HepG2 (cell line): ENCODE data around the gene THSD8. TPM values are rescaled to one million over a fixed set of nuclear protein-coding genes. Genes with fewer than 3 reads are reported as not detected.

Source experiments
- HDAC1 ChIP-seq: sonication (generic); formaldehyde crosslinking; IDR thresholded peaks from 2 replicates; pipeline ENCODE4 v1.5.1; 2020; ENCODE audit warnings: mild to moderate bottlenecking, missing genetic modification reagents
- HIVEP1 ChIP-seq: sonication (generic); formaldehyde crosslinking; IDR thresholded peaks from 2 replicates; pipeline ENCODE4 v1.4.0; 2020; ENCODE audit warnings: mild to moderate bottlenecking, missing genetic modification reagents
- RAD51 ChIP-seq: fragments of 450-650 bp; IDR thresholded peaks from 2 replicates; pipeline ENCODE4 v1.6.1; 2016; ENCODE audit warnings: borderline replicate concordance
- RFX1 ChIP-seq: fragments of 450-650 bp; IDR thresholded peaks from 2 replicates; pipeline ENCODE4 v1.6.1; 2017
- SP1 ChIP-seq, 2 experiments: fragments of 450-650 bp in 1 of 2; sonication (generic) in 1 of 2; formaldehyde crosslinking in 1 of 2; IDR thresholded peaks; 2 replicates each; pipeline versions ENCODE4 v1.4.0 to v1.6.1; 2016 to 2020; ENCODE audit warnings: missing genetic modification reagents in 1 of 2
- SPEN ChIP-seq: sonication (generic); formaldehyde crosslinking; IDR thresholded peaks from 2 replicates; pipeline ENCODE4 v1.5.1; 2020; ENCODE audit warnings: low read depth, mild to moderate bottlenecking, missing genetic modification reagents
- XRCC5 ChIP-seq: fragments of 200-400 bp; formaldehyde crosslinking; optimal IDR thresholded peaks from 2 replicates; pipeline ENCODE3; 2017; ENCODE audit warnings: mild to moderate bottlenecking, low read length
- ZNF772 ChIP-seq: sonication (generic); formaldehyde crosslinking; IDR thresholded peaks from 2 replicates; pipeline ENCODE4 v1.5.0; 2020; ENCODE audit warnings: mild to moderate bottlenecking, missing genetic modification reagents
- polyA plus RNA-seq, 8 experiments: library from polyadenylated mRNA; depleted of rRNA in 3 of 8; stranded (reverse) in 7 of 8; unstranded in 1 of 8; fragments of >200 nt; fragmentation: Illumina TruSeq in 4 of 8; extraction: Trizol in 4 of 8; gene quantifications; 2 replicates each; pipeline versions ENCODE4 v1.2.1 to v1.2.3, GENCODE V29; 2011 to 2016; ENCODE audit warnings: low read depth in 4 of 8, missing spikeins in 1 of 8, mixed read lengths in 1 of 8; ENCODE audit not compliant: insufficient read depth in 1 of 8
- total RNA-seq, 5 experiments: library from RNA; depleted of rRNA; stranded (reverse); fragments of >200 nt; fragmentation: Illumina TruSeq; extraction: Trizol; gene quantifications; 2 replicates each; pipeline ENCODE4 v1.2.3, GENCODE V29; 2016; ENCODE audit warnings: low read depth in 1 of 5
- TF ChIP-seq, protein P1 (sequence below): sonication (generic); formaldehyde crosslinking; IDR thresholded peaks from 2 replicates; pipeline ENCODE4 v1.4.0; 2020; ENCODE audit warnings: missing genetic modification reagents
- TF ChIP-seq, protein P2 (sequence below): sonication (generic); formaldehyde crosslinking; IDR thresholded peaks from 2 replicates; pipeline ENCODE4 v1.4.0; 2020; ENCODE audit warnings: missing genetic modification reagents
- TF ChIP-seq, protein P3 (sequence below): sonication (generic); formaldehyde crosslinking; IDR thresholded peaks from 2 replicates; pipeline ENCODE4; 2020; ENCODE audit warnings: missing genetic modification reagents, mild to moderate bottlenecking, borderline replicate concordance
- TF ChIP-seq, protein P4 (sequence below): sonication (generic); formaldehyde crosslinking; IDR thresholded peaks from 2 replicates; pipeline ENCODE4 v1.5.0; 2020; ENCODE audit warnings: mild to moderate bottlenecking, missing genetic modification reagents, moderate library complexity
- TF ChIP-seq, protein P5 (sequence below): sonication (generic); formaldehyde crosslinking; IDR thresholded peaks from 2 replicates; pipeline ENCODE4 v1.5.0; 2020; ENCODE audit warnings: mild to moderate bottlenecking, missing genetic modification reagents

THSD8 gene
- total and polyA plus RNA-seq, 2 of the 13 experiments (the other 11 are each of a cell fraction or from before 2014, with no cell fraction given): 4.8 to 14.9 TPM

DNA sequence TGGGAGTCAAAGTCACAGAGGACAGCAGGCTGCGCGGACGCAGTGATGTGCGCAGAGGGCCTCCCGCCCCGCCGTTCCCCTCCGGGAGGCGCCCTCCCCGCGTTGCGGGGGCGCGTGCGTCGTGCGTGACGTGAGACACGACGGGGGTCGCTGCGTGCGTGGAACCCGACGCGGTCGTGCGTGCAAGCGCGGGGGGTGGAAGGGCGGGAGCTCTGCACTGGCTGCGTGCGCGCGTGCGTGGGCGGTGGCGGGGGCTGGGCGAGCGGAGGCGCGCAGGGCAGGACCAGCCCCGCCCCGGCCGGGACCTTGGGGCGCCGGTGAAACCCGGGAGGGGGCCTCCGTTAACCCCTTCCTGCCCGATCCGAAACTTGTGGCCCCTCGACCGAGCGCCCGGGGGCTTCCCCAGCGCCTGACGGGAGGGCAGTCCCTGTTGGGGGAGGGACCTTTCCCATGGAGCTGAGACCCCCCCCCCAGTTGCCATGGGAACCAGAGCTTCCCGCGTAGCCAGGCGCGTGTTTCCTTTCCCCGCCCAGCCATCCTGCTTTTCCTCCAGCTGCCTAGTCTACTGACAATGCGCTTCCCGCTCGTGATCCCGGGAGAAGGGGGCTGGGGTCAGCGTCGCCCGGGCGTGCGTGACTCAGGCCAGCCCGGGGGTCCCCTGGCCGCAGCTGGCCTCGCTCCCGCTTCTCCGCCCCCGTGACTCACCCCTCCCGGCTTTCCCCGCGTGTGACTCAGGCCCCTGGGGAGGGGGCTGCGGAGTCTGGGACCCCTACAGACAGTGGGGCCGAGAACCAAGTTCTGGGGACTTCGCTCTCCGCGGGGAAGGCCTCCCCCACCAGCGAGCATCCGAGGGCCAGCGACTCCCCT is 19.2 kb upstream of the THSD8 start (continued):
- TF ChIP-seq, protein P1, sequence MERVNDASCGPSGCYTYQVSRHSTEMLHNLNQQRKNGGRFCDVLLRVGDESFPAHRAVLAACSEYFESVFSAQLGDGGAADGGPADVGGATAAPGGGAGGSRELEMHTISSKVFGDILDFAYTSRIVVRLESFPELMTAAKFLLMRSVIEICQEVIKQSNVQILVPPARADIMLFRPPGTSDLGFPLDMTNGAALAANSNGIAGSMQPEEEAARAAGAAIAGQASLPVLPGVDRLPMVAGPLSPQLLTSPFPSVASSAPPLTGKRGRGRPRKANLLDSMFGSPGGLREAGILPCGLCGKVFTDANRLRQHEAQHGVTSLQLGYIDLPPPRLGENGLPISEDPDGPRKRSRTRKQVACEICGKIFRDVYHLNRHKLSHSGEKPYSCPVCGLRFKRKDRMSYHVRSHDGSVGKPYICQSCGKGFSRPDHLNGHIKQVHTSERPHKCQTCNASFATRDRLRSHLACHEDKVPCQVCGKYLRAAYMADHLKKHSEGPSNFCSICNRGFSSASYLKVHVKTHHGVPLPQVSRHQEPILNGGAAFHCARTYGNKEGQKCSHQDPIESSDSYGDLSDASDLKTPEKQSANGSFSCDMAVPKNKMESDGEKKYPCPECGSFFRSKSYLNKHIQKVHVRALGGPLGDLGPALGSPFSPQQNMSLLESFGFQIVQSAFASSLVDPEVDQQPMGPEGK (CRISPR knock-in tag): peak; percentile 92
- TF ChIP-seq HIVEP1 (CRISPR knock-in tag) (peak; percentile 57; the same call in 1 of the 2 replicates), HDAC1 (CRISPR knock-in tag) (peak; percentile 80), XRCC5 (peak; percentile 40), RFX1 (peak; percentile 68), SPEN (CRISPR knock-in tag) (peak; percentile 50; the same call in 1 of the 2 replicates), RAD51 (no peak), ZNF772 (CRISPR knock-in tag) (0 out of 2 replicates have a peak, but pooled peaks have one; percentile 48), SP1 (IDR thresholded peaks at IDR 0.05) (no peak), SP1 (CRISPR knock-in tag; IDR thresholded peaks at IDR 0.05) (peak; percentile 46)
- TF ChIP-seq, protein P2, sequence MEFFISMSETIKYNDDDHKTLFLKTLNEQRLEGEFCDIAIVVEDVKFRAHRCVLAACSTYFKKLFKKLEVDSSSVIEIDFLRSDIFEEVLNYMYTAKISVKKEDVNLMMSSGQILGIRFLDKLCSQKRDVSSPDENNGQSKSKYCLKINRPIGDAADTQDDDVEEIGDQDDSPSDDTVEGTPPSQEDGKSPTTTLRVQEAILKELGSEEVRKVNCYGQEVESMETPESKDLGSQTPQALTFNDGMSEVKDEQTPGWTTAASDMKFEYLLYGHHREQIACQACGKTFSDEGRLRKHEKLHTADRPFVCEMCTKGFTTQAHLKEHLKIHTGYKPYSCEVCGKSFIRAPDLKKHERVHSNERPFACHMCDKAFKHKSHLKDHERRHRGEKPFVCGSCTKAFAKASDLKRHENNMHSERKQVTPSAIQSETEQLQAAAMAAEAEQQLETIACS (CRISPR knock-in tag): peak; percentile 78
- TF ChIP-seq, protein P3, sequence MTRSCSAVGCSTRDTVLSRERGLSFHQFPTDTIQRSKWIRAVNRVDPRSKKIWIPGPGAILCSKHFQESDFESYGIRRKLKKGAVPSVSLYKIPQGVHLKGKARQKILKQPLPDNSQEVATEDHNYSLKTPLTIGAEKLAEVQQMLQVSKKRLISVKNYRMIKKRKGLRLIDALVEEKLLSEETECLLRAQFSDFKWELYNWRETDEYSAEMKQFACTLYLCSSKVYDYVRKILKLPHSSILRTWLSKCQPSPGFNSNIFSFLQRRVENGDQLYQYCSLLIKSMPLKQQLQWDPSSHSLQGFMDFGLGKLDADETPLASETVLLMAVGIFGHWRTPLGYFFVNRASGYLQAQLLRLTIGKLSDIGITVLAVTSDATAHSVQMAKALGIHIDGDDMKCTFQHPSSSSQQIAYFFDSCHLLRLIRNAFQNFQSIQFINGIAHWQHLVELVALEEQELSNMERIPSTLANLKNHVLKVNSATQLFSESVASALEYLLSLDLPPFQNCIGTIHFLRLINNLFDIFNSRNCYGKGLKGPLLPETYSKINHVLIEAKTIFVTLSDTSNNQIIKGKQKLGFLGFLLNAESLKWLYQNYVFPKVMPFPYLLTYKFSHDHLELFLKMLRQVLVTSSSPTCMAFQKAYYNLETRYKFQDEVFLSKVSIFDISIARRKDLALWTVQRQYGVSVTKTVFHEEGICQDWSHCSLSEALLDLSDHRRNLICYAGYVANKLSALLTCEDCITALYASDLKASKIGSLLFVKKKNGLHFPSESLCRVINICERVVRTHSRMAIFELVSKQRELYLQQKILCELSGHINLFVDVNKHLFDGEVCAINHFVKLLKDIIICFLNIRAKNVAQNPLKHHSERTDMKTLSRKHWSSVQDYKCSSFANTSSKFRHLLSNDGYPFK (CRISPR knock-in tag): no peak
- TF ChIP-seq, protein P4, sequence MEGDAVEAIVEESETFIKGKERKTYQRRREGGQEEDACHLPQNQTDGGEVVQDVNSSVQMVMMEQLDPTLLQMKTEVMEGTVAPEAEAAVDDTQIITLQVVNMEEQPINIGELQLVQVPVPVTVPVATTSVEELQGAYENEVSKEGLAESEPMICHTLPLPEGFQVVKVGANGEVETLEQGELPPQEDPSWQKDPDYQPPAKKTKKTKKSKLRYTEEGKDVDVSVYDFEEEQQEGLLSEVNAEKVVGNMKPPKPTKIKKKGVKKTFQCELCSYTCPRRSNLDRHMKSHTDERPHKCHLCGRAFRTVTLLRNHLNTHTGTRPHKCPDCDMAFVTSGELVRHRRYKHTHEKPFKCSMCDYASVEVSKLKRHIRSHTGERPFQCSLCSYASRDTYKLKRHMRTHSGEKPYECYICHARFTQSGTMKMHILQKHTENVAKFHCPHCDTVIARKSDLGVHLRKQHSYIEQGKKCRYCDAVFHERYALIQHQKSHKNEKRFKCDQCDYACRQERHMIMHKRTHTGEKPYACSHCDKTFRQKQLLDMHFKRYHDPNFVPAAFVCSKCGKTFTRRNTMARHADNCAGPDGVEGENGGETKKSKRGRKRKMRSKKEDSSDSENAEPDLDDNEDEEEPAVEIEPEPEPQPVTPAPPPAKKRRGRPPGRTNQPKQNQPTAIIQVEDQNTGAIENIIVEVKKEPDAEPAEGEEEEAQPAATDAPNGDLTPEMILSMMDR (CRISPR knock-in tag): peak; percentile 40; the same call in 1 of the 2 replicates
- TF ChIP-seq, protein P5, sequence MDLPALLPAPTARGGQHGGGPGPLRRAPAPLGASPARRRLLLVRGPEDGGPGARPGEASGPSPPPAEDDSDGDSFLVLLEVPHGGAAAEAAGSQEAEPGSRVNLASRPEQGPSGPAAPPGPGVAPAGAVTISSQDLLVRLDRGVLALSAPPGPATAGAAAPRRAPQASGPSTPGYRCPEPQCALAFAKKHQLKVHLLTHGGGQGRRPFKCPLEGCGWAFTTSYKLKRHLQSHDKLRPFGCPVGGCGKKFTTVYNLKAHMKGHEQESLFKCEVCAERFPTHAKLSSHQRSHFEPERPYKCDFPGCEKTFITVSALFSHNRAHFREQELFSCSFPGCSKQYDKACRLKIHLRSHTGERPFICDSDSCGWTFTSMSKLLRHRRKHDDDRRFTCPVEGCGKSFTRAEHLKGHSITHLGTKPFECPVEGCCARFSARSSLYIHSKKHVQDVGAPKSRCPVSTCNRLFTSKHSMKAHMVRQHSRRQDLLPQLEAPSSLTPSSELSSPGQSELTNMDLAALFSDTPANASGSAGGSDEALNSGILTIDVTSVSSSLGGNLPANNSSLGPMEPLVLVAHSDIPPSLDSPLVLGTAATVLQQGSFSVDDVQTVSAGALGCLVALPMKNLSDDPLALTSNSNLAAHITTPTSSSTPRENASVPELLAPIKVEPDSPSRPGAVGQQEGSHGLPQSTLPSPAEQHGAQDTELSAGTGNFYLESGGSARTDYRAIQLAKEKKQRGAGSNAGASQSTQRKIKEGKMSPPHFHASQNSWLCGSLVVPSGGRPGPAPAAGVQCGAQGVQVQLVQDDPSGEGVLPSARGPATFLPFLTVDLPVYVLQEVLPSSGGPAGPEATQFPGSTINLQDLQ: peak; percentile 60; the same call in 1 of the 2 replicates
